Effector memory CD8-positive, alpha-beta T cell (primary cell): Measurements from ENCODE around the gene LENEP.
A peak's percentile ranks its signal among the peaks of the same experiment; 100 is the strongest.

Experiments used
- ATAC-seq: fragments of 150-1000 bp; cut with Tn5 transposase; replicated peaks from 2 replicates; pipeline ENCODE4 v1.10.0; 2021; ENCODE audit warnings: mild to moderate bottlenecking, moderate library complexity
- DNase-seq, 3 experiments: peaks; one replicate each; pipeline ENCODE4 v3.0.0; 2021
- H3K27ac Mint-ChIP-seq, 2 donors: one replicate each; pipeline ENCODE4 v1.8.0; 2022; ENCODE audit warnings: mild to moderate bottlenecking in 2 of 2, mixed read lengths in 2 of 2, moderate library complexity in 2 of 2
- H3K27me3 Mint-ChIP-seq, 2 donors: one replicate each; pipeline ENCODE4 v1.8.0; 2022; ENCODE audit warnings: mixed read lengths in 2 of 2
- H3K36me3 Mint-ChIP-seq: one replicate; pipeline ENCODE4 v1.8.0; 2022; ENCODE audit warnings: mild to moderate bottlenecking, moderate library complexity, mixed read lengths; ENCODE audit not compliant: insufficient read depth
- H3K4me1 Mint-ChIP-seq, 2 donors: one replicate each; pipeline ENCODE4 v1.8.0; 2022; ENCODE audit warnings: low read depth in 2 of 2, mixed read lengths in 2 of 2
- H3K4me3 Mint-ChIP-seq, 2 donors: one replicate each; pipeline ENCODE4 v1.8.0; 2022; ENCODE audit warnings: mild to moderate bottlenecking in 2 of 2, mixed read lengths in 2 of 2, moderate library complexity in 2 of 2
- H3K9me3 Mint-ChIP-seq, 2 donors: one replicate each; pipeline ENCODE4 v1.8.0; 2022; ENCODE audit warnings: mixed read lengths in 2 of 2

Gene LENEP

GRCh38 chr1:155017946-155018316 is 24.5 kb downstream of the LENEP start:
- Mint-ChIP-seq H3K4me1 (peaks cover 32 to 33% of the 10 kb centered on the region in 2 donors), H3K27me3 (no peaks in the 10 kb centered on the region), H3K9me3 (no peaks in the 10 kb centered on the region), H3K36me3 (peaks cover 5% of the 10 kb centered on the region), H3K4me3 (peak overlapping the region; percentile 52 to 61), H3K27ac (no peak overlapping the region)
- no peak for DNase-seq
- no peak for ATAC-seq

- Mint-ChIP-seq H3K4me3 (no peak overlapping the region), H3K9me3 (no peaks in the 10 kb centered on the region), H3K4me1 (peaks cover 23 to 25% of the 10 kb centered on the region in 2 donors), H3K27me3 (no peaks in the 10 kb centered on the region), H3K27ac (peak overlapping the region in 1 of 2 donors; percentile 57), H3K36me3 (peaks cover 5% of the 10 kb centered on the region)
- DNase-seq = no peak
- ATAC-seq = no peak
Measured at GRCh38 chr1:155018617-155019348, 25.4 kb downstream of the LENEP start.

GRCh38 chr1:155019377-155020245 is 26.2 kb downstream of the LENEP start:
- DNase-seq (no peak), ATAC-seq (no peak)
- Mint-ChIP-seq H3K4me1 (peaks cover 21 to 23% of the 10 kb centered on the region in 2 donors), H3K9me3 (no peaks in the 10 kb centered on the region), H3K36me3 (peaks cover 5% of the 10 kb centered on the region), H3K4me3 (no peak overlapping the region), H3K27ac (peak overlapping the region in 1 of 2 donors; percentile 57), H3K27me3 (no peaks in the 10 kb centered on the region)

GRCh38 chr1:155022136-155022926 is 28.9 kb downstream of the LENEP start:
- Mint-ChIP-seq H3K4me3 (no peak overlapping the region), H3K27me3 (no peaks in the 10 kb centered on the region), H3K9me3 (no peaks in the 10 kb centered on the region), H3K4me1 (peaks cover 6 to 11% of the 10 kb centered on the region in 2 donors), H3K36me3 (no peaks in the 10 kb centered on the region), H3K27ac (peak overlapping the region; percentile 4 to 60)
- DNase-seq (no peak), ATAC-seq (no peak)

- Mint-ChIP-seq H3K9me3 (no peaks in the 10 kb centered on the region), H3K4me3 (no peak overlapping the region), H3K4me1 (peaks cover 2 to 11% of the 10 kb centered on the region in 2 donors), H3K27ac (peak overlapping the region in 1 of 2 donors; percentile 60), H3K36me3 (no peaks in the 10 kb centered on the region), H3K27me3 (no peaks in the 10 kb centered on the region)
- ATAC-seq (no peak), DNase-seq (no peak)
Measured at GRCh38 chr1:155022927-155023236, 29.5 kb downstream of the LENEP start.

- H3K4me1 Mint-ChIP-seq = peaks cover 2 to 11% of the 10 kb centered on the region in 2 donors
- no peaks in the 10 kb centered on the region for H3K9me3 Mint-ChIP-seq
- no peak overlapping the region for H3K4me3 Mint-ChIP-seq
- ATAC-seq = no peak
- peaks cover 0 to under 1% of the 10 kb centered on the region in 2 donors for H3K27me3 Mint-ChIP-seq
- H3K36me3 Mint-ChIP-seq = no peaks in the 10 kb centered on the region
- no peak overlapping the region for H3K27ac Mint-ChIP-seq
- DNase-seq = no peak
Measured at GRCh38 chr1:155023627-155024026, 30.2 kb downstream of the LENEP start.

GRCh38 chr1:155024315-155024714 is 30.9 kb downstream of the LENEP start:
- peaks cover 2 to 7% of the 10 kb centered on the region in 2 donors for H3K4me1 Mint-ChIP-seq
- no peak overlapping the region for H3K4me3 Mint-ChIP-seq
- H3K9me3 Mint-ChIP-seq = no peaks in the 10 kb centered on the region
- ATAC-seq (no peak), DNase-seq (no peak)
- H3K27me3 Mint-ChIP-seq = peaks cover 0 to 6% of the 10 kb centered on the region in 2 donors
- no peak overlapping the region for H3K27ac Mint-ChIP-seq
- no peaks in the 10 kb centered on the region for H3K36me3 Mint-ChIP-seq

- no peak for ATAC-seq
Measured at GRCh38 chr1:155026154-155026553, 32.8 kb downstream of the LENEP start.

GRCh38 chr1:155026588-155026987 is 33.2 kb downstream of the LENEP start:
- Mint-ChIP-seq H3K4me1 (peaks cover 0 to under 1% of the 10 kb centered on the region in 2 donors), H3K36me3 (no peaks in the 10 kb centered on the region), H3K27me3 (peaks cover 0 to 6% of the 10 kb centered on the region in 2 donors), H3K4me3 (no peak overlapping the region), H3K27ac (no peak overlapping the region), H3K9me3 (no peaks in the 10 kb centered on the region)
- no peak for ATAC-seq
- no peak for DNase-seq

More at GRCh38 chr1:155026154-155026553, 32.8 kb downstream of the LENEP start:
- Mint-ChIP-seq H3K9me3 (no peaks in the 10 kb centered on the region), H3K27me3 (peaks cover 0 to 6% of the 10 kb centered on the region in 2 donors), H3K4me3 (no peak overlapping the region), H3K4me1 (peaks cover 0 to 3% of the 10 kb centered on the region in 2 donors), H3K27ac (no peak overlapping the region), H3K36me3 (no peaks in the 10 kb centered on the region)
- no peak for DNase-seq

- Mint-ChIP-seq H3K4me1 (no peaks in the 10 kb centered on the region), H3K27ac (no peak overlapping the region), H3K9me3 (no peaks in the 10 kb centered on the region), H3K27me3 (peaks cover 6 to 11% of the 10 kb centered on the region in 2 donors), H3K4me3 (no peak overlapping the region), H3K36me3 (peaks cover 3% of the 10 kb centered on the region)
- DNase-seq = no peak
- no peak for ATAC-seq
Measured at GRCh38 chr1:155029513-155030242, 36.3 kb downstream of the LENEP start.

- no peaks in the 10 kb centered on the region for H3K9me3 Mint-ChIP-seq
- DNase-seq (no peak), ATAC-seq (no peak)
- H3K27me3 Mint-ChIP-seq = peaks cover 11 to 13% of the 10 kb centered on the region in 2 donors
- no peak overlapping the region for H3K4me3 Mint-ChIP-seq
- no peak overlapping the region for H3K27ac Mint-ChIP-seq
- H3K4me1 Mint-ChIP-seq = no peaks in the 10 kb centered on the region
- peaks cover 3% of the 10 kb centered on the region for H3K36me3 Mint-ChIP-seq
Measured at GRCh38 chr1:155030243-155030795, 36.9 kb downstream of the LENEP start.

GRCh38 chr1:155030899-155031298 is 37.5 kb downstream of the LENEP start:
- no peak overlapping the region for H3K27ac Mint-ChIP-seq
- peaks cover 11 to 14% of the 10 kb centered on the region in 2 donors for H3K27me3 Mint-ChIP-seq
- H3K36me3 Mint-ChIP-seq = peaks cover 3% of the 10 kb centered on the region
- DNase-seq (no peak), ATAC-seq (no peak)
- no peaks in the 10 kb centered on the region for H3K9me3 Mint-ChIP-seq
- H3K4me1 Mint-ChIP-seq = no peaks in the 10 kb centered on the region
- H3K4me3 Mint-ChIP-seq = no peak overlapping the region
